ENCODE results near the gene GNA12. TPM values are rescaled to one million over a fixed set of nuclear protein-coding genes. Genes with fewer than 3 reads are reported as not detected.

GNA12 gene
- total and polyA plus RNA-seq, 2 of the 4 experiments (the other 2 are of a cell fraction): 14.3 to 93.9 TPM

DNA sequence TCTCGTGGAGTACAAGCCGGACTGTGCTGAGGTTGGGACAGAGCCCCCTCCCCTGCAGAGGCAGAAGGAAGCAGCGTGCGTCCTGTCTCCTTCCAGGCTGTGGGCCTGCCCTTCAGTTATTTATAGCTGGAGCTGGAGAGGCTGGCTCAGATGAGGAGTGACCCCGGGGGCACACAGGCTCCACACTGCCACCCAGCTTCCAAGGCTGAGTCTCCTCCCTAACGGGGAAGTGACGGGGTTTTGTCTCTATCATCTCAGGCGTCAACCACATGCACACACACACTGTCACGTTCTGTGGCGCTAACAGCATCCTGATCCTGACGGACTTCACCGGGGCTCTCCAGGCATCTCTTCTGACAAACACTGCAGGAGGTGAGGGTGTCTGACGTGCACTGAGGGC lies 130.7 kb downstream of the GNA12 start:
- no peak overlapping the region for H4K8ac ChIP-seq (ENCODE audit: low read depth in 2 of 2, low read length in 2 of 2)
- H3K14ac ChIP-seq (replicated peaks; ENCODE audit: low read depth, low read length): no peak overlapping the region
- peaks cover 0 to 18% of the 10 kb centered on the region in 2 experiments; a peak in 3 of 4 replicates for H3K79me1 ChIP-seq (ENCODE audit: low read depth in 1 of 2, low read length in 2 of 2)
- no peak overlapping the region for H3K27ac ChIP-seq (ENCODE audit: insufficient read depth, low read length)
- no peak overlapping the region for H3K23ac ChIP-seq (ENCODE audit: low read depth, low read length)
- dilution Hi-C loops (cut with HindIII; ENCODE audit: low sequenced_read_pairs, unreplicated experiment) (no loop called here), intact Hi-C loops (cut with micrococcal nuclease) (no loop called here), in situ Hi-C loops (cut with MboI; ENCODE audit: low sequenced_read_pairs) (no loop called here)
- H2BK15ac ChIP-seq (ENCODE audit: low read depth, low read length): no peak overlapping the region
- H2BK5ac ChIP-seq (ENCODE audit: low read depth, low read length, poor library complexity, severe bottlenecking): no peak overlapping the region
- 80% methylated on average over 1 of the region's 13 CpGs; no CpG with 5 or more reads in 1 of the 2 experiments for WGBS, 2 experiments (ENCODE audit: extremely low coverage in 2 of 2, insufficient read length in 1 of 2)
- peaks cover 11% of the 10 kb centered on the region for H3K36me3 ChIP-seq (ENCODE audit: control insufficient read depth, insufficient read depth, low read length)
- peaks cover 4% of the 10 kb centered on the region; the same call in 1 of the 2 replicates for H3K9me3 ChIP-seq (ENCODE audit: control insufficient read depth, insufficient read depth, low read length)
- H3K4ac ChIP-seq (ENCODE audit: low read depth, low read length): no peak overlapping the region
- ChIA-PET CTCF (no interaction called here), POLR2A (ENCODE audit: unreplicated experiment) (no interaction called here)
- no peaks in the 10 kb centered on the region; the same call in 1 of the 2 replicates for H4K20me1 ChIP-seq (ENCODE audit: insufficient read depth, low read length)
- ATAC-seq (ENCODE audit: low read depth) (no peak), DNase-seq (no peak)
- H3K56ac ChIP-seq (ENCODE audit: extremely low read depth, insufficient read depth, low read length): no peak overlapping the region
- no peak overlapping the region for H3K9ac ChIP-seq (ENCODE audit: low read depth, low read length)
- H3K4me2 ChIP-seq (ENCODE audit: low read depth, low read length): no peak overlapping the region
- H4K91ac ChIP-seq (ENCODE audit: insufficient read depth, low read depth, low read length): no peak overlapping the region
- BruUV-seq (replicated peaks): no TSS peak
- no peak overlapping the region for H3K4me3 ChIP-seq (ENCODE audit: insufficient read depth, low read depth, low read length)
- H2AK9ac ChIP-seq (replicated peaks; ENCODE audit: low read depth, low read length, poor library complexity): no peak overlapping the region
- no peak overlapping the region for H2AFZ ChIP-seq (replicated peaks; ENCODE audit: low read length, poor library complexity)
- no peak overlapping the region for H2BK20ac ChIP-seq (ENCODE audit: low read depth, low read length)
- no peak overlapping the region for H2AK5ac ChIP-seq (ENCODE audit: low read depth, low read length)
- H3K18ac ChIP-seq (ENCODE audit: low read depth, low read length): no peak overlapping the region
- peaks cover 11% of the 10 kb centered on the region; the same call in 1 of the 2 replicates for H3K4me1 ChIP-seq (ENCODE audit: control insufficient read depth, insufficient read depth, low read length)
- peaks cover 12% of the 10 kb centered on the region for H3K9me1 ChIP-seq (ENCODE audit: insufficient read depth, low read length)
- H4K5ac ChIP-seq (ENCODE audit: low read depth, low read length): no peak overlapping the region
- H2BK120ac ChIP-seq (ENCODE audit: low read depth, low read length): no peak overlapping the region
- no peaks in the 10 kb centered on the region for H3K27me3 ChIP-seq (ENCODE audit: control insufficient read depth, insufficient read depth, low read length)
- TF ChIP-seq FOS (IDR thresholded peaks at IDR 0.05; ENCODE audit: low read depth, low read length): no peak
- no peak for TF ChIP-seq MXI1 (IDR thresholded peaks at IDR 0.05; ENCODE audit: borderline replicate concordance, low read depth, low read length)
- no peak for TF ChIP-seq RAD21 (IDR thresholded peaks at IDR 0.05; ENCODE audit: low read length)
- TF ChIP-seq, protein P1, sequence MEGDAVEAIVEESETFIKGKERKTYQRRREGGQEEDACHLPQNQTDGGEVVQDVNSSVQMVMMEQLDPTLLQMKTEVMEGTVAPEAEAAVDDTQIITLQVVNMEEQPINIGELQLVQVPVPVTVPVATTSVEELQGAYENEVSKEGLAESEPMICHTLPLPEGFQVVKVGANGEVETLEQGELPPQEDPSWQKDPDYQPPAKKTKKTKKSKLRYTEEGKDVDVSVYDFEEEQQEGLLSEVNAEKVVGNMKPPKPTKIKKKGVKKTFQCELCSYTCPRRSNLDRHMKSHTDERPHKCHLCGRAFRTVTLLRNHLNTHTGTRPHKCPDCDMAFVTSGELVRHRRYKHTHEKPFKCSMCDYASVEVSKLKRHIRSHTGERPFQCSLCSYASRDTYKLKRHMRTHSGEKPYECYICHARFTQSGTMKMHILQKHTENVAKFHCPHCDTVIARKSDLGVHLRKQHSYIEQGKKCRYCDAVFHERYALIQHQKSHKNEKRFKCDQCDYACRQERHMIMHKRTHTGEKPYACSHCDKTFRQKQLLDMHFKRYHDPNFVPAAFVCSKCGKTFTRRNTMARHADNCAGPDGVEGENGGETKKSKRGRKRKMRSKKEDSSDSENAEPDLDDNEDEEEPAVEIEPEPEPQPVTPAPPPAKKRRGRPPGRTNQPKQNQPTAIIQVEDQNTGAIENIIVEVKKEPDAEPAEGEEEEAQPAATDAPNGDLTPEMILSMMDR (conservative IDR thresholded peaks at IDR 0.05; ENCODE audit: low read depth, low read length): no peak
- no peak for TF ChIP-seq POLR2A (IDR thresholded peaks at IDR 0.05; ENCODE audit: low read depth, low read length)
- TF ChIP-seq, protein P2, sequence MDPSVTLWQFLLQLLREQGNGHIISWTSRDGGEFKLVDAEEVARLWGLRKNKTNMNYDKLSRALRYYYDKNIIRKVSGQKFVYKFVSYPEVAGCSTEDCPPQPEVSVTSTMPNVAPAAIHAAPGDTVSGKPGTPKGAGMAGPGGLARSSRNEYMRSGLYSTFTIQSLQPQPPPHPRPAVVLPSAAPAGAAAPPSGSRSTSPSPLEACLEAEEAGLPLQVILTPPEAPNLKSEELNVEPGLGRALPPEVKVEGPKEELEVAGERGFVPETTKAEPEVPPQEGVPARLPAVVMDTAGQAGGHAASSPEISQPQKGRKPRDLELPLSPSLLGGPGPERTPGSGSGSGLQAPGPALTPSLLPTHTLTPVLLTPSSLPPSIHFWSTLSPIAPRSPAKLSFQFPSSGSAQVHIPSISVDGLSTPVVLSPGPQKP (IDR thresholded peaks at IDR 0.05; ENCODE audit: borderline replicate concordance, low read depth, low read length): no peak
- no peak for TF ChIP-seq CHD1 (IDR thresholded peaks at IDR 0.05; ENCODE audit: low read depth, low read length)
- no peak for TF ChIP-seq RFX5 (IDR thresholded peaks at IDR 0.05; ENCODE audit: low read depth, low read length)
- no peak for TF ChIP-seq SMC3 (IDR thresholded peaks at IDR 0.05; ENCODE audit: low read depth, low read length)
- no peak for TF ChIP-seq CEBPB (IDR thresholded peaks at IDR 0.05; ENCODE audit: low read depth, low read length)
- TF ChIP-seq, protein P3, sequence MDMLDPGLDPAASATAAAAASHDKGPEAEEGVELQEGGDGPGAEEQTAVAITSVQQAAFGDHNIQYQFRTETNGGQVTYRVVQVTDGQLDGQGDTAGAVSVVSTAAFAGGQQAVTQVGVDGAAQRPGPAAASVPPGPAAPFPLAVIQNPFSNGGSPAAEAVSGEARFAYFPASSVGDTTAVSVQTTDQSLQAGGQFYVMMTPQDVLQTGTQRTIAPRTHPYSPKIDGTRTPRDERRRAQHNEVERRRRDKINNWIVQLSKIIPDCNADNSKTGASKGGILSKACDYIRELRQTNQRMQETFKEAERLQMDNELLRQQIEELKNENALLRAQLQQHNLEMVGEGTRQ (IDR thresholded peaks at IDR 0.05; ENCODE audit: low read depth, low read length): no peak
- no peak for TF ChIP-seq RCOR1 (IDR thresholded peaks at IDR 0.05; ENCODE audit: insufficient replicate concordance, low read length)
- no peak for TF ChIP-seq MAZ (IDR thresholded peaks at IDR 0.05; ENCODE audit: borderline replicate concordance, low read depth, low read length)
- no peak for TF ChIP-seq NFE2L2 (IDR thresholded peaks at IDR 0.05; ENCODE audit: low read depth, low read length)
- no peak for TF ChIP-seq MAFK (IDR thresholded peaks at IDR 0.05; ENCODE audit: low read depth, low read length)

Data from IMR-90 (cell line).